SK-N-SH treated with all-trans-retinoic acid at 6 μM for 48 hours (cell line): ENCODE measurements around the gene CCND3.

Source experiments
- CSDC2 ChIP-seq: fragments of 250-450 bp; sonication (Bioruptor Pico); IDR thresholded peaks from 2 replicates; pipeline ENCODE4 v1.5.0; 2020; ENCODE audit warnings: mild to moderate bottlenecking, moderate library complexity
- GLIS3 ChIP-seq: fragments of 250-450 bp; sonication (Bioruptor Pico); IDR thresholded peaks from 2 replicates; pipeline ENCODE4 v1.5.0; 2020; ENCODE audit warnings: mild to moderate bottlenecking, moderate library complexity
- ISL1 ChIP-seq: fragments of 250-450 bp; sonication (Bioruptor Pico); IDR thresholded peaks from 2 replicates; pipeline ENCODE4 v2.1.2; 2022; ENCODE audit warnings: mild to moderate bottlenecking, moderate library complexity
- OSR1 ChIP-seq: fragments of 250-450 bp; sonication (Bioruptor Pico); IDR thresholded peaks from 2 replicates; pipeline ENCODE4 v1.8.0; 2022; ENCODE audit warnings: moderate library complexity, mild to moderate bottlenecking, inconsistent platforms
- RARB ChIP-seq: fragments of 250-450 bp; sonication (Bioruptor Pico); IDR thresholded peaks from 2 replicates; pipeline ENCODE4 v1.8.0; 2021; ENCODE audit warnings: mild to moderate bottlenecking, moderate library complexity
- ZFP3 ChIP-seq: fragments of 250-450 bp; sonication (Bioruptor Pico); IDR thresholded peaks from 2 replicates; pipeline ENCODE4 v1.5.0; 2020; ENCODE audit warnings: mild to moderate bottlenecking, moderate library complexity
- ZNF565 ChIP-seq: fragments of 450-650 bp; formaldehyde crosslinking; conservative IDR thresholded peaks from 2 replicates; pipeline ENCODE4 v1.5.0; 2020; ENCODE audit warnings: low read depth, mild to moderate bottlenecking, moderate library complexity
- TF ChIP-seq, protein P1 (sequence below): fragments of 250-450 bp; sonication (Bioruptor Pico); IDR thresholded peaks from 2 replicates; pipeline ENCODE4 v1.5.0; 2020; ENCODE audit warnings: mild to moderate bottlenecking, moderate library complexity
- TF ChIP-seq, protein P2 (sequence below): fragments of 250-450 bp; sonication (Bioruptor Pico); IDR thresholded peaks from 2 replicates; pipeline ENCODE4 v1.5.1; 2020; ENCODE audit warnings: low read depth, mild to moderate bottlenecking, moderate library complexity
- TF ChIP-seq, protein P3 (sequence below): fragments of 250-450 bp; sonication (Bioruptor Pico); IDR thresholded peaks from 2 replicates; pipeline ENCODE4 v1.8.0; 2020; ENCODE audit warnings: mild to moderate bottlenecking, moderate library complexity, borderline replicate concordance
- TF ChIP-seq, protein P4 (sequence below): fragments of 250-450 bp; sonication (Bioruptor Pico); IDR thresholded peaks from 2 replicates; pipeline ENCODE4 v1.8.0; 2021; ENCODE audit warnings: low read depth, mild to moderate bottlenecking, moderate library complexity, borderline replicate concordance

DNA sequence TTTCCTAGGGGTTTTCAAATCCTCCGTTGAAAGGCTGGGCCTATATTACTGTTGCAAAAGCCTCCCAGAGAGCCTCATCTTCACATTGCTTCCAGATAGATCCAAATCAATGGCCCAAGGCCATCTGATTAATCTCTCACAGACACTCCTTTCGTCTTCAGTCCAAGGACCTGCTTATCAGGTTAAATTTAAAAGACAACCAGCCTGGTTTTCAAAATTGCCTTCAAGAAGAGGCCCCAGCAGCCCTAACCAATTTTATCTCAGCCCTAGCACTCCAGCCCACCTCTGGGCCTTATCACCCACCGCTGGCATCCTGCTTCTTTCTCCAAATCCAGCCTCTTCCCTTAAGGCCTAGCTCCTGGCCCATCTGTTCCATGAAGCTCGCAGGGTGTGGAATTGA is 15.5 kb upstream of the CCND3 start:
- no peak for TF ChIP-seq ZNF565 (CRISPR knock-in tag)
- TF ChIP-seq ZFP3, result no peak
- no peak for TF ChIP-seq RARB
- no peak for TF ChIP-seq OSR1
- TF ChIP-seq CSDC2 (CRISPR knock-in tag), result no peak
- no peak for TF ChIP-seq GLIS3 (CRISPR knock-in tag)
- TF ChIP-seq, protein P1, sequence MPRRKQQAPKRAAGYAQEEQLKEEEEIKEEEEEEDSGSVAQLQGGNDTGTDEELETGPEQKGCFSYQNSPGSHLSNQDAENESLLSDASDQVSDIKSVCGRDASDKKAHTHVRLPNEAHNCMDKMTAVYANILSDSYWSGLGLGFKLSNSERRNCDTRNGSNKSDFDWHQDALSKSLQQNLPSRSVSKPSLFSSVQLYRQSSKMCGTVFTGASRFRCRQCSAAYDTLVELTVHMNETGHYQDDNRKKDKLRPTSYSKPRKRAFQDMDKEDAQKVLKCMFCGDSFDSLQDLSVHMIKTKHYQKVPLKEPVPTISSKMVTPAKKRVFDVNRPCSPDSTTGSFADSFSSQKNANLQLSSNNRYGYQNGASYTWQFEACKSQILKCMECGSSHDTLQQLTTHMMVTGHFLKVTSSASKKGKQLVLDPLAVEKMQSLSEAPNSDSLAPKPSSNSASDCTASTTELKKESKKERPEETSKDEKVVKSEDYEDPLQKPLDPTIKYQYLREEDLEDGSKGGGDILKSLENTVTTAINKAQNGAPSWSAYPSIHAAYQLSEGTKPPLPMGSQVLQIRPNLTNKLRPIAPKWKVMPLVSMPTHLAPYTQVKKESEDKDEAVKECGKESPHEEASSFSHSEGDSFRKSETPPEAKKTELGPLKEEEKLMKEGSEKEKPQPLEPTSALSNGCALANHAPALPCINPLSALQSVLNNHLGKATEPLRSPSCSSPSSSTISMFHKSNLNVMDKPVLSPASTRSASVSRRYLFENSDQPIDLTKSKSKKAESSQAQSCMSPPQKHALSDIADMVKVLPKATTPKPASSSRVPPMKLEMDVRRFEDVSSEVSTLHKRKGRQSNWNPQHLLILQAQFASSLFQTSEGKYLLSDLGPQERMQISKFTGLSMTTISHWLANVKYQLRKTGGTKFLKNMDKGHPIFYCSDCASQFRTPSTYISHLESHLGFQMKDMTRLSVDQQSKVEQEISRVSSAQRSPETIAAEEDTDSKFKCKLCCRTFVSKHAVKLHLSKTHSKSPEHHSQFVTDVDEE, result no peak
- TF ChIP-seq, protein P2, sequence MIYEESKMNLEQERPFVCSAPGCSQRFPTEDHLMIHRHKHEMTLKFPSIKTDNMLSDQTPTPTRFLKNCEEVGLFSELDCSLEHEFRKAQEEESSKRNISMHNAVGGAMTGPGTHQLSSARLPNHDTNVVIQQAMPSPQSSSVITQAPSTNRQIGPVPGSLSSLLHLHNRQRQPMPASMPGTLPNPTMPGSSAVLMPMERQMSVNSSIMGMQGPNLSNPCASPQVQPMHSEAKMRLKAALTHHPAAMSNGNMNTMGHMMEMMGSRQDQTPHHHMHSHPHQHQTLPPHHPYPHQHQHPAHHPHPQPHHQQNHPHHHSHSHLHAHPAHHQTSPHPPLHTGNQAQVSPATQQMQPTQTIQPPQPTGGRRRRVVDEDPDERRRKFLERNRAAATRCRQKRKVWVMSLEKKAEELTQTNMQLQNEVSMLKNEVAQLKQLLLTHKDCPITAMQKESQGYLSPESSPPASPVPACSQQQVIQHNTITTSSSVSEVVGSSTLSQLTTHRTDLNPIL, result no peak
- TF ChIP-seq, protein P3, sequence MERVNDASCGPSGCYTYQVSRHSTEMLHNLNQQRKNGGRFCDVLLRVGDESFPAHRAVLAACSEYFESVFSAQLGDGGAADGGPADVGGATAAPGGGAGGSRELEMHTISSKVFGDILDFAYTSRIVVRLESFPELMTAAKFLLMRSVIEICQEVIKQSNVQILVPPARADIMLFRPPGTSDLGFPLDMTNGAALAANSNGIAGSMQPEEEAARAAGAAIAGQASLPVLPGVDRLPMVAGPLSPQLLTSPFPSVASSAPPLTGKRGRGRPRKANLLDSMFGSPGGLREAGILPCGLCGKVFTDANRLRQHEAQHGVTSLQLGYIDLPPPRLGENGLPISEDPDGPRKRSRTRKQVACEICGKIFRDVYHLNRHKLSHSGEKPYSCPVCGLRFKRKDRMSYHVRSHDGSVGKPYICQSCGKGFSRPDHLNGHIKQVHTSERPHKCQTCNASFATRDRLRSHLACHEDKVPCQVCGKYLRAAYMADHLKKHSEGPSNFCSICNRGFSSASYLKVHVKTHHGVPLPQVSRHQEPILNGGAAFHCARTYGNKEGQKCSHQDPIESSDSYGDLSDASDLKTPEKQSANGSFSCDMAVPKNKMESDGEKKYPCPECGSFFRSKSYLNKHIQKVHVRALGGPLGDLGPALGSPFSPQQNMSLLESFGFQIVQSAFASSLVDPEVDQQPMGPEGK, result no peak
- TF ChIP-seq, protein P4, sequence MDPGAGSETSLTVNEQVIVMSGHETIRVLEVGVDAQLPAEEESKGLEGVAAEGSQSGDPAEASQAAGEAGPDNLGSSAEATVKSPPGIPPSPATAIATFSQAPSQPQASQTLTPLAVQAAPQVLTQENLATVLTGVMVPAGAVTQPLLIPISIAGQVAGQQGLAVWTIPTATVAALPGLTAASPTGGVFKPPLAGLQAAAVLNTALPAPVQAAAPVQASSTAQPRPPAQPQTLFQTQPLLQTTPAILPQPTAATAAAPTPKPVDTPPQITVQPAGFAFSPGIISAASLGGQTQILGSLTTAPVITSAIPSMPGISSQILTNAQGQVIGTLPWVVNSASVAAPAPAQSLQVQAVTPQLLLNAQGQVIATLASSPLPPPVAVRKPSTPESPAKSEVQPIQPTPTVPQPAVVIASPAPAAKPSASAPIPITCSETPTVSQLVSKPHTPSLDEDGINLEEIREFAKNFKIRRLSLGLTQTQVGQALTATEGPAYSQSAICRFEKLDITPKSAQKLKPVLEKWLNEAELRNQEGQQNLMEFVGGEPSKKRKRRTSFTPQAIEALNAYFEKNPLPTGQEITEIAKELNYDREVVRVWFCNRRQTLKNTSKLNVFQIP (CRISPR knock-in tag), result no peak
- no peak for TF ChIP-seq ISL1 (CRISPR knock-in tag)
